ENCODE data around the gene PSMB9.

Gene PSMB9

GRCh38 chr6:32816746-32817204, 37.2 kb upstream of the PSMB9 start, which contains the start of gene HLA-DOB:
Gene HLA-DOB (minus strand): TSS chr6:32817002. CDS start chr6:32816951, 51 bp downstream.
- TF ChIP-seq CTCF (IDR thresholded peaks at IDR 0.05) = no peak
- TF ChIP-seq ZFX (IDR thresholded peaks at IDR 0.05; ENCODE audit: borderline replicate concordance) = no peak
- H3K27ac ChIP-seq = no peak within 1 kb of the TSS

GRCh38 chr6:32818867-32819266, 35.1 kb upstream of the PSMB9 start:
- no peak overlapping the region for H3K27ac ChIP-seq
- no peak for TF ChIP-seq CTCF (IDR thresholded peaks at IDR 0.05)
- TF ChIP-seq ZFX (IDR thresholded peaks at IDR 0.05; ENCODE audit: borderline replicate concordance) = no peak

- no peak for TF ChIP-seq ZFX (IDR thresholded peaks at IDR 0.05; ENCODE audit: borderline replicate concordance)
- no peak for TF ChIP-seq CTCF (IDR thresholded peaks at IDR 0.05)
- H3K27ac ChIP-seq = no peak overlapping the region
Observed at GRCh38 chr6:32819729-32820128, 34.3 kb upstream of the PSMB9 start.

- TF ChIP-seq CTCF (IDR thresholded peaks at IDR 0.05) = peak; percentile 56
- TF ChIP-seq ZFX (IDR thresholded peaks at IDR 0.05; ENCODE audit: borderline replicate concordance) = no peak
- H3K27ac ChIP-seq = no peak overlapping the region
Observed at GRCh38 chr6:32825966-32826365, 28.0 kb upstream of the PSMB9 start.

- TF ChIP-seq ZFX (IDR thresholded peaks at IDR 0.05; ENCODE audit: borderline replicate concordance) = no peak
- TF ChIP-seq CTCF (IDR thresholded peaks at IDR 0.05) = no peak
- H3K27ac ChIP-seq = no peak overlapping the region
Observed at GRCh38 chr6:32827025-32827424, 27.0 kb upstream of the PSMB9 start.

- no peak overlapping the region for H3K27ac ChIP-seq
- TF ChIP-seq CTCF (IDR thresholded peaks at IDR 0.05) (no peak), ZFX (IDR thresholded peaks at IDR 0.05; ENCODE audit: borderline replicate concordance) (no peak)
Observed at GRCh38 chr6:32829495-32829894, 24.5 kb upstream of the PSMB9 start.

- TF ChIP-seq ZFX (IDR thresholded peaks at IDR 0.05; ENCODE audit: borderline replicate concordance) = no peak
- no peak for TF ChIP-seq CTCF (IDR thresholded peaks at IDR 0.05)
- H3K27ac ChIP-seq = no peak overlapping the region
Observed at GRCh38 chr6:32830017-32830416, 24.0 kb upstream of the PSMB9 start.
